NT2/D1 (cell line): ENCODE measurements around the gene C6orf58.

Source experiments
- DNase-seq: peaks from one replicate; pipeline ENCODE4 v3.0.0-alpha.2; 2011; ENCODE audit warnings: low read depth, low spot score
- H3K27me3 ChIP-seq: 2 replicates; pipeline ENCODE4 v1.6.0; 2011; ENCODE audit warnings: mild to moderate bottlenecking; ENCODE audit not compliant: insufficient read length, insufficient read depth
- H3K36me3 ChIP-seq: 2 replicates; pipeline ENCODE4 v1.6.1; 2011; ENCODE audit warnings: mild to moderate bottlenecking, low read length, mixed read lengths; ENCODE audit not compliant: insufficient read depth, insufficient read length
- H3K4me1 ChIP-seq: 2 replicates; pipeline ENCODE4 v1.5.1; 2011; ENCODE audit not compliant: insufficient read depth, insufficient read length
- H3K4me3 ChIP-seq: 2 replicates; pipeline ENCODE4 v1.5.1; 2011; ENCODE audit warnings: low read depth; ENCODE audit not compliant: insufficient read length
- H3K9ac ChIP-seq: 2 replicates; pipeline ENCODE4 v1.6.0; 2011; ENCODE audit warnings: low read depth; ENCODE audit not compliant: insufficient read length
- H3K9me3 ChIP-seq: 2 replicates; pipeline ENCODE4 v1.5.1; 2011; ENCODE audit warnings: mild to moderate bottlenecking, low read length; ENCODE audit not compliant: insufficient read depth
- SUZ12 ChIP-seq: IDR thresholded peaks from 2 replicates; pipeline ENCODE4 v1.6.1; 2011; ENCODE audit not compliant: insufficient read length, insufficient read depth; ENCODE audit errors: extremely low read depth
- YY1 ChIP-seq: IDR thresholded peaks from 2 replicates; pipeline ENCODE4 v1.6.1; 2011; ENCODE audit not compliant: insufficient read length, insufficient read depth
- ZNF274 ChIP-seq: IDR thresholded peaks from 2 replicates; pipeline ENCODE4 v1.6.1; 2011; ENCODE audit warnings: mild to moderate bottlenecking, low read depth, low read length

The C6orf58 gene

GRCh38 chr6:127576874-127577273 lies at the start of gene C6orf58:
C6orf58 (plus strand) TSS chr6:127577174; CDS start chr6:127577186, 12 bp downstream.
- TF ChIP-seq YY1 (no peak), SUZ12 (no peak), ZNF274 (no peak)
- no peaks in the 10 kb centered on the region for H3K36me3 ChIP-seq
- H3K9me3 ChIP-seq, result no peaks in the 10 kb centered on the region
- DNase-seq, result no peak
- no peaks in the 10 kb centered on the region for H3K27me3 ChIP-seq
- no peak within 1 kb of the TSS for H3K4me3 ChIP-seq
- H3K4me1 ChIP-seq, result no peaks in the 10 kb centered on the region
- H3K9ac ChIP-seq, result no peak within 1 kb of the TSS

- Histone ChIP-seq H3K9me3 (no peaks in the 10 kb centered on the region), H3K27me3 (no peaks in the 10 kb centered on the region), H3K4me1 (no peaks in the 10 kb centered on the region), H3K36me3 (no peaks in the 10 kb centered on the region), H3K4me3 (no peak overlapping the region), H3K9ac (no peak overlapping the region)
- DNase-seq, result no peak
- no peak for TF ChIP-seq SUZ12
- no peak for TF ChIP-seq ZNF274
- no peak for TF ChIP-seq YY1
Measured at GRCh38 chr6:127533011-127533410, 44.0 kb upstream of the C6orf58 start.

GRCh38 chr6:127533736-127534135 lies 43.2 kb upstream of the C6orf58 start:
- DNase-seq, result no peak

GRCh38 chr6:127538750-127539264 lies 38.2 kb upstream of the C6orf58 start:
- Histone ChIP-seq H3K36me3 (no peaks in the 10 kb centered on the region), H3K4me1 (no peaks in the 10 kb centered on the region), H3K9me3 (no peaks in the 10 kb centered on the region), H3K27me3 (no peaks in the 10 kb centered on the region), H3K4me3 (no peak overlapping the region), H3K9ac (no peak overlapping the region)
- TF ChIP-seq SUZ12 (no peak), YY1 (no peak), ZNF274 (no peak)
- DNase-seq, result no peak

More at GRCh38 chr6:127533736-127534135, 43.2 kb upstream of the C6orf58 start:
- Histone ChIP-seq H3K9me3 (no peaks in the 10 kb centered on the region), H3K9ac (no peak overlapping the region), H3K4me1 (no peaks in the 10 kb centered on the region), H3K36me3 (no peaks in the 10 kb centered on the region), H3K4me3 (no peak overlapping the region), H3K27me3 (no peaks in the 10 kb centered on the region)
- TF ChIP-seq ZNF274 (no peak), SUZ12 (no peak), YY1 (no peak)

GRCh38 chr6:127539272-127539671 lies 37.7 kb upstream of the C6orf58 start:
- DNase-seq, result no peak
- TF ChIP-seq YY1 (no peak), SUZ12 (no peak), ZNF274 (no peak)

GRCh38 chr6:127547215-127547614 lies 29.8 kb upstream of the C6orf58 start:
- Histone ChIP-seq H3K27me3 (no peaks in the 10 kb centered on the region), H3K9me3 (no peaks in the 10 kb centered on the region), H3K4me3 (no peak overlapping the region), H3K9ac (no peak overlapping the region), H3K4me1 (no peaks in the 10 kb centered on the region), H3K36me3 (no peaks in the 10 kb centered on the region)
- no peak for DNase-seq
- TF ChIP-seq YY1 (no peak), ZNF274 (no peak), SUZ12 (no peak)

More at GRCh38 chr6:127539272-127539671, 37.7 kb upstream of the C6orf58 start:
- no peaks in the 10 kb centered on the region for H3K9me3 ChIP-seq
- no peak overlapping the region for H3K4me3 ChIP-seq
- no peak overlapping the region for H3K9ac ChIP-seq
- H3K27me3 ChIP-seq, result no peaks in the 10 kb centered on the region
- no peaks in the 10 kb centered on the region for H3K36me3 ChIP-seq
- H3K4me1 ChIP-seq, result no peaks in the 10 kb centered on the region

- TF ChIP-seq YY1 (no peak), SUZ12 (no peak), ZNF274 (no peak)
- H3K36me3 ChIP-seq, result no peaks in the 10 kb centered on the region
- no peaks in the 10 kb centered on the region for H3K9me3 ChIP-seq
- no peak overlapping the region for H3K9ac ChIP-seq
- H3K4me3 ChIP-seq, result no peak overlapping the region
- no peaks in the 10 kb centered on the region for H3K27me3 ChIP-seq
- DNase-seq, result no peak
- no peaks in the 10 kb centered on the region for H3K4me1 ChIP-seq
Measured at GRCh38 chr6:127547904-127548649, 28.9 kb upstream of the C6orf58 start.
